ENCODE data around the gene CLCN6.

Gene CLCN6

GRCh38 chr1:11779715-11780379, 26.1 kb upstream of the CLCN6 start:
- DNase-seq: no peak

GRCh38 chr1:11780380-11781147, 25.4 kb upstream of the CLCN6 start:
- DNase-seq: no peak

- DNase-seq: no peak
These were observed 24.7 kb upstream of the CLCN6 start for GRCh38 chr1:11781297-11781696.

DNA sequence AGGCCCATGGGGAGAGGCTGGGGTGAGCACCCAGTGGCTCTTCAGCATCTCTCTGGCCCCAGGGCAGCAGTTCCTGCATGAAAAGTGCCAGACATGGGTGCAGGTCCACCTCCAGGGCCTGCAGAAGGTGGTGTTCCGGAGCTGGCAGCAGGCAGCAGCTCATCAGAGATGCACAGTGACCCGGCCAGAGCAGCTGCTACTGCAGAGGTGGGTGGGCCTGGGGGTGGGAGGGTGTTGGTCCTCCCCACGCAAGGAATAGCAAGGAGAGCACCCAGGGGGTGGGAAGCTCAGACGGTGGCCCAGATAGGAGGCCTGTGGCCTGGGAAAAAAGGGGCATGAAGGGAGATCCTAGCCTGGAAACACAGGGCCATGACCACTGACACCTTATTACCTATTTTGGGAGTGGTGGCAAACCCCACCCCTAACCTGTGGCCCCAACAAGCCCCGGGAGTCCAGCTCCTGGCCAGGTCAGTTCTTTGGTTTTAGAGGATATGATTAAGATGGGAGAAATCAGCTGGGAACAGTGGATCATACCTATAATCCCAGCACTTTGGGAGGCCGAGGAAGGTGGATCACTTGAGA, 23.8 kb upstream of the CLCN6 start:
- DNase-seq: no peak

DNA sequence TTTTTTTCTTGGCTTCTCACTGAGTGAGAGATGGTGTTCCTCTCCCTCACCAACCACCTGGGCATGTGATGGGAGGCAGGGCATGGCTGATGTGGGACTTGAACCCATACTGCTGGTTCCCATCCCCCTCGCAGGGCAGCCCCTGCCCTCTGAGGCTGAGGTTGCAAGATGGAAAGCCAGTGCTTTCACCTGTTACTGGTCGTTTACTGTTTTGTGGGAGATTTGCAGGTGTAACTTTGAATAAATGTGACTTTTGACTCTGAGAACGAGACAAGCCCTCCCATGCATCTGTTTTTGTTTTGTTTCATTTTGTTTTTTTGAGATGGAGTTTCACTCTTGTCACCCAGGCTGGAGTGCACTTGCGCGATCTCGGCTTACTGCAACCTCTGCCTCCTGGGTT, 22.4 kb upstream of the CLCN6 start:
- no peak for DNase-seq

- no peak for DNase-seq
These were observed 21.6 kb upstream of the CLCN6 start for GRCh38 chr1:11784256-11784992.

DNA sequence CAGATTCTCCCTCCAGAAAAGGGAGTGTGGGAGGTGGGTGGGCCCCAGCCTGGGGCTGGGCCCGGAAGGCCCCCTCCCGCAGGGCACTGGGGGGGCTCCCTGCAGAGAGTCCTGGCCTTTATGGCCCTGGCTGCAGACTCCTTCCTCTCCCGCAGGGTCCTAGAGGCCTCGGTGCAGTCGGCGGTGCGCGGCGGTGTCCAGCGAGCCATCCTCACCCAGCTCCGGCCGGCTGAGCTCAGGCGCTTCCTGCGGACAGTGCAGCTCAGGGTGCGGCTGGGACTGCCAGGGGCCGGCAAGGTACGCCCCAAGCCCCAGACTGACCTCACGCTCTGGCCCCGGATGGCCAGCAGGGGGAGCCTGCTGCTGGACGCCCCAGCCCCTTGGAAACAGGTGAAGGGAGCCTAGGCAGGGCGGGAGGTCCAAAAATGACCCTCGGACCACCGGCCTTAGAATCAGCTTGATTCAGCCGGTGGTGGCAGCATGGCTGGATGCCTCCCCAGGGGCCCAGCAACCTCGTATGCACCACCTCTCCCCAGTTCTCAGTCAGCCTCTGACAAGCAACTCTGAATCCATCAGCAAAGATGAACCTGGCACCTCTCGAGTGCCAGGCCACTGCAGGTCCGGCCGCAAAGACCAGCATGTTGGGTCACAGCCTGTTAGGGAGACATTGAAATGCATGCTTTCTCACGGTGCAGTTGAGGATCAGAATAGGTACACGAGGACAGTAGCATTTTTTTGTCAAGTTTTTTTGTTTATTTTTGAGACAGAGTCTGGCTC, 20.8 kb upstream of the CLCN6 start:
- peak; percentile 42 for DNase-seq

DNA sequence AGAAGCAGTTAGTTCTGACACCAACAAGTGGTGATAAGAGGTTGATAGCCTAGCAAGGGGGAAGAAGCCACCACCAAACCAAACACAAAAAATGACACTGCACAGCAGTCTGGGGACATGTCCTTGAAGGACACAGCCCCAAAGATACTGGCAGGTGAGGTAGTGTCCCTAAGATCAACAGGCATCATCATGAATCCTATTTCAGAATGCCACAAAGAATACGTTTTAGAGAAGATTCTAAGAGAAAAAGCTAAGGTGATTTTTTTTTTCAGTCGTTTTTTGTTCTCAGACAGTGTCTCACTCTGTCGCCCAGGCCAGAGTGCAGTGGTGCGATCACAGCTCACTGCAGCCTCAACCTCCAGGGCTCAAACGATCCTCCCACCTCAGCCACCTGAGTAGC, 19.8 kb upstream of the CLCN6 start:
- DNase-seq: no peak

DNA sequence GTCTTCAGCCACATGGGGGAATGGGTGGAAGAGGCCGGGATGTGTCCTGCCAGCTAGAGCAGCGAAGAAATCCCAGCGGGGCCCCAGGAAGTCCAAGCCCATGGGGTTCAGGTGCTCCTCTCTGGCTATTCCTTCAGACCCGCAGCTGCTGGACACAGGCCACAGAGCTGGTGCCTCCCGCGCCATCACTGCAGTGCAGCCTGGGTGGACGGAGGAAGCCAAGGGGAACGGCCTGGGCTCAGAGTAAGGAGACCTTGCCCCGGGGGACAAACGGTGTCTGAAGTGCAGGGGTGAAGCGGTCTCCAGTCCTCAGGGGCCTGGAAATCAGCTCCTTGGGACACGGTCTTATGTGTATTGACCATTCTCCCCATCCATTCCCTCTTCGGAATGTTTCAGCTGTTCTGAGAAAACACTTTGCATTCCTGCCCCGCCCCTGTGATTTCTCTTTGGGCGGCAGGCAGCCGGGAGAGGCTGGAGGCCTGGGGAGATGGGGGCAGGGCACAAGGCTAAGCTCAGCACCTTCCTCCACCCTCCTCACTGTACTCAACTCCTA, 18.7 kb upstream of the CLCN6 start:
- no peak for DNase-seq

DNA sequence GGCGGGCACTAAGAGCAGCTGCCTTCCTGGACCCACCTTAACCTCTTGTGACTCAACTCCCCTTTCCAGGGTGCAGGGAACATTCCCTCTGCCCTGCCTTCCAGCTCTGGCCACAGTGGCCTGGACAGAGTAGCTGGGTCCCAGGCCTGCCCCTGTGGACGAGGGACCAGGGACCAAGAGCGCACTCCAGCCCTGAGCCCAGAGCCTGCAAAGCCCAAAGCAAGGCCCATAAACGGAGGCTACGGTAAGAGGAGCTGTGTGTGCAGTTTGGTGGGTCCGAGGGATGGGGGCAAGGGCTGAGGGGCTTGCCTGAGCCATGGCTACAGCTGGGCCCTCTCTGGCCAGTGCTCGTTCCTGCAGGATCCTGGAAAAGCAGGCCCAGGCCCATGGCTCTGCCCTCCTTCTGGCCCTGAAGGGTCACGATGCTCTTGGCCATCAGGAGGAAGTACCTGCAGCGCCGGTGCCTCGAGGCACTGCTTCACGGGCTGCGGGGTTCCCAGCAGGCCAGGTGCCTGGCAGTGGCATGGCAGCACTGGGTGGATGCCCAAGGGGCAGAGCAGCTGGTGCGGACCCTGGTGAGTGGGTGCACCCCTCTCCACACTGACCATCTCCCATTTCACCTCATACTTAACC, 18.1 kb upstream of the CLCN6 start:
- DNase-seq: no peak

DNA sequence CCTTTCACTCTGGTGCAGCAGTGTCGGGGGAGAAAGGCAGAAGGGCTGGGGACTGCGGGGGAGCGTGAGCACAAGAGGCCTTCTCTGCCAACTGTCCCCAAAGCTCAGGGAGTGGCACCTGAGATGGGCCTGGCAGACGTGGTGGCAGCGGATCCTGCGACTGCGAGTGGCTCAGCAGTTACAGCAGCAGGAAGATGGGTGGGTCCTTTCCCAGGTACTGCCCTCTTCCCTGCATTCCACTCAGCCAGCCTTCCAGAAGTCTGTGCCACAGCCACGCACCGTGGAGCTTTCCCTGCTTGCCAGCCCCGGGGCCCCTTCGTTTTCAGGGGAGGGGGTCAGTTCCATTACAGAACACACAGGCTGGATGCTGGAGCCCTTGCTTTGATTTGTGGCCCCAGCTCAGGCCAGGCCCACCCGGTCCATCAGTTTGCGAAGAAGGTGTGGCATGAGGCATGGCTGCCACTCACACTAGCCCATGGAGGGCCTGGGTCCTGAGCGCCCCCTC, 17.4 kb upstream of the CLCN6 start:
- no peak for DNase-seq

DNA sequence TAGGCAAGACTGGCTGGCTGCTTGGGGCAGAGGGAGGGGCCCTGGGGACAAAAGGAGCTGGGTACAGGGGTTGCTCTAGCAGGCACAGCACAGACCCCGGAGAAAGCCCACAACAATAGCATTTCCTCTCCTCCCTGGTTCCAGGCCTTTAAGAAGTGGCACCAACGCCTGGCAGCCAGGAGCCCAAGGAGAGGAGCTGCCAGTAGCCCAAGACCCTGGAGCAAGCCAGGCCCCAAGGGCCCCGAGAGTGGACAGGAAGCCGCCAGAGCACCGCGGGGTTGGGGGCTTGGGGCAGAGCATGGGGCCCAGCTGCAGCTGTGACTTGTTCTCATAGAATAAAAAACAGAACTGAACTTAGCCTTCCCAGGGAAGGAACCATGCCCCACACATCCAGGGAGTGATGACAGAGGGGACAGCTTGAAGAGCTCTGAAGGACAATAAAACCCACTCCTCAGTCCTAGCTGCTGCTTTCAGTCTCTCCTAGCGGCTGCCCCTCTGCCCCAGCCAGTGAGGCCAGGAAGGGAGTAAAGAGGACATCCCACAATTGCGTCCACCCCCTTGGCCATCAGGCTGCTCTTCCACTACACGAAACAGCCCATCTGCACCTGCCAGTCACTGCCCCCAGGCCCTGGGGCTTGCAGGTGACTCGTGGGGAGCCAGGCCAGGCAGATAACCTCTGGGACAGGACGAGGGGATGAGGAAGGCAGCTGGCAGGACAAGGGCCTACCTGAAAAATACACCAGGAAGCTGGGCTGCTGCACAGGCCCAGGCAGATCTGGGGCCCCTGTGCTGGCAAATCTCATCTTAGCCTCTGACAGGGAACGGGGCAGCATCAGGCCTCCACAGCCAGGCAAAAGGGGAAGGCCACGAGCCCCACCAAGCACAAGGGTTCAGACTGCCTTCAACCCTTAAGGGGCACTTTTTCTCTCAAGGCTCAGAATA, 16.6 kb upstream of the CLCN6 start:
- no peak for DNase-seq

DNA sequence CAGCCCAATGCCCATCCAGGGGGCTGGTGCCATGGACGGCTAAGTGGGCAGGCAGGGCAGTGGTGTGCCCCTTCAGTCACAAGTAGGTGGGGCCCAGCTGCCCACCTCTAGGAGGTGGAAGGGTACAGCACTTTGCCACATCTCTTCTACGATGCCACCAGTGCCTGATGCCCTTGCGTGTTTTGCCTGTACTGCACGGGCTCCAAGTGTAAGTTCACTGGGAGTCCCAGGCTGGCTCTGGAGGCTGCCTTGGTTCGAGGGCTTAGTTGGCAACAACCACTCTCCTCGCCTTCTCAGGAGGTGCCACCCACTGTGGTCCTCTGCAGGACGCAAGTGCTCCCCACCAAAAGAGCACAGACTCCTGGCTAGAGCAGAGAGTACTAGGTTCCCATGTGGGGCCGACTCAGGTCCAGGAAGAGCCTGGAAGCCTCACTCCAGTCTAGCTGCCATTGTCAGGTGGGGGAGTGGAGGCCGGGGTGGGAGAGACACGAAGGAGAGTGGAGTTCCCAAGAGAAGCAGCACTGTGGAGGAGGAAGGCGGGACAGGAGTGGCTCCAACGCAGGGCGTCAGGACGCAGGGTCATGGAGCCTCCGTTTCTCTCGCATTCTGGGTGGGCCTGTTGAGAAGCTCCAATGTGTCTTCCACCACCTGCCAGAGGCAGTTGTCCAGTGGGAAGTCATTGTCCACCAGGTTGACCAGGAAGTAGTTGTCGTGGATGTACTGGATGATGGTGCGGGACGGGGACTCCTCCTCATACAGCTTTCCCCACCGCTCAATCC, 15.7 kb upstream of the CLCN6 start:
- no peak for DNase-seq

DNA sequence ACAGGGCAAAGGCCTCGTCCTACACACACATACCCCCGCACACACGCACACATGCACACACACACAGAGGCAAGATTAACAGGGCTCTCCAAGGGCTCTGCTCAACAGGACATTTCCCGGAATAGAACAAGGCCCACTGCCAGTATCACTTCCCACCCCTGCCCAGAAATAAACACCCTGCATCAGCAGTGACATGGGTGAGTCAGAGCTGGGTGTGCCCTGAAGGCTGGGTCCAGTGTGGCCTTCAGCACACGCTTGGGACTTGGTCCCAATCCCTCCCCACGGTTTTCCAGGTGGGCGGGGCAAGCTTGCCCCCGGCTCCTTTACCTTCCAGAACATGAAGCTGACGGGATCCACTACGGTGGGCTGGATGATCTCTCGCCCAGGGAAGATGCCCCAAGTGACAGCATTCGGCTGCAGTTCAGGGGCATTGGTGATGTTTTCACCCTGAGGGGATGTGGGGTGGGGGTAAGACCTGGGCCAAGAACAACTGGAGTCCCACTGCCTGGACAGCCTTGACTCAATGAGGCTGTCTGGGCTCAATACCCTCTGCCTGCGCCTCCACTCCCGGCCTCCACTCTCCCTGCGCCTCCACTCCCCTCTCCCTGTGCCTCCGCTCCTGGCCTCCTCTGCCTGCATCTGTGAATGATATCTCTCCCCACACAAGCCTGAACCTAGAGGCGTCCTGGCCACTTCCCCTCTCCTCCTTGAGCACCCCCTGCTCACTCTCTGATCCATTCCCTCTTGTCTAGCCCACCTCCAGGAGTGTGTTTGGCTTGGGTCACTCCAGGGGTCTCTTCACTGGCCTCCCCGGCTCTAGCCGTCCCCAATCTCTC, 14.9 kb upstream of the CLCN6 start:
- DNase-seq: no peak

GRCh38 chr1:11792106-11792505, 13.9 kb upstream of the CLCN6 start:
- DNase-seq: no peak

DNA sequence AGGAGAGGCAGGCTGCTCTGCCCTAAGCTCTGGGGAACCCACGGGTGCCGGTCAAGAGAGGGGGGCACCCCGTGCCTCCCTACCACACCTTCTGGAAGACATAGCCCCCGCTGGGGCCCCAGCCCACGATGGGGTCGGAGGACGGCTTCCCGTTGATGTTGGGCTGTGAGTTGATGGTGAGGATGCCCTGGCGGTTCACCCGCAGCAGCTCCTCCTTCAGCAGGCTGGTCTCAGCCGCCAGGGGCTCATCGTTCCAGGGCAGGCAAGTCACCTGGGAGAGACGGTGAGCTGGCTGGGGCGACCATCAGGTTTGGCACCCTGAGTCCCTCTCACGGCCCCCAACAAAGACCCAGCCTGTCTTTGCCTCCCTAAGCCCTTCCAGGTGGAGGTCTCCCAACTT, 12.2 kb upstream of the CLCN6 start:
- DNase-seq: no peak

- DNase-seq: no peak
These were observed 11.3 kb upstream of the CLCN6 start for GRCh38 chr1:11794446-11795237.
